22Rv1 (cell line): ENCODE measurements around the gene MOB3B.

Source experiments
- H3K27ac ChIP-seq: fragments of 450-650 bp; 2 replicates; pipeline ENCODE4 v1.5.1; 2017
- CTCF ChIP-seq: fragments of 450-650 bp; IDR thresholded peaks from 2 replicates; pipeline ENCODE4 v1.5.1; 2017; ENCODE audit warnings: mild to moderate bottlenecking
- ZFX ChIP-seq: fragments of 450-650 bp; IDR thresholded peaks from 2 replicates; pipeline ENCODE4 v1.6.1; 2017; ENCODE audit warnings: antibody characterized with exemption, borderline replicate concordance

MOB3B gene

DNA sequence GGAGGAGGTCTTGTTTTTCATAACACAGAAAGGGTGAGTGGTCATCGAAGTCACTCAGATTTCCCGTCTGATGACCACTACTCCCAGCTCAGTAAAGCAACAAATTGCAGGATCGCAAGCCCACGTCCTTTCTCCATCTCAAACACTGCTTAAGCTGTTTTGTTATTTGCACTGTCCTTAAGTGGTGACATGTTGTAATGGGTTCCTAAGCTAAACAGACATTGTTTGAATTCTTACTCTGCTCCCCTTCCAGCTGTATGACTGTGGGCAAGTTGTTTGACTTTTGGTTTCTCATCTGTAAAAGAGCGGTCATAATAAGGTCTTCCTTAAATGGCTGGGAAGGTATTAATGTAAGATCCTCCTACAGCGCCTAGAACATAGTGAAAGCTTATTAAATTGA, 169.9 kb downstream of the MOB3B start:
- no peak overlapping the region for H3K27ac ChIP-seq
- TF ChIP-seq ZFX: no peak
- TF ChIP-seq CTCF: no peak

GRCh38 chr9:27358007-27358406, 171.6 kb downstream of the MOB3B start:
- H3K27ac ChIP-seq: no peak overlapping the region

GRCh38 chr9:27356446-27356845, 173.2 kb downstream of the MOB3B start:
- TF ChIP-seq CTCF (no peak), ZFX (no peak)
- H3K27ac ChIP-seq: no peak overlapping the region

More at GRCh38 chr9:27358007-27358406, 171.6 kb downstream of the MOB3B start:
- TF ChIP-seq ZFX (no peak), CTCF (no peak)

GRCh38 chr9:27355166-27355565, 174.4 kb downstream of the MOB3B start:
- TF ChIP-seq ZFX (no peak), CTCF (no peak)
- H3K27ac ChIP-seq: no peak overlapping the region

DNA sequence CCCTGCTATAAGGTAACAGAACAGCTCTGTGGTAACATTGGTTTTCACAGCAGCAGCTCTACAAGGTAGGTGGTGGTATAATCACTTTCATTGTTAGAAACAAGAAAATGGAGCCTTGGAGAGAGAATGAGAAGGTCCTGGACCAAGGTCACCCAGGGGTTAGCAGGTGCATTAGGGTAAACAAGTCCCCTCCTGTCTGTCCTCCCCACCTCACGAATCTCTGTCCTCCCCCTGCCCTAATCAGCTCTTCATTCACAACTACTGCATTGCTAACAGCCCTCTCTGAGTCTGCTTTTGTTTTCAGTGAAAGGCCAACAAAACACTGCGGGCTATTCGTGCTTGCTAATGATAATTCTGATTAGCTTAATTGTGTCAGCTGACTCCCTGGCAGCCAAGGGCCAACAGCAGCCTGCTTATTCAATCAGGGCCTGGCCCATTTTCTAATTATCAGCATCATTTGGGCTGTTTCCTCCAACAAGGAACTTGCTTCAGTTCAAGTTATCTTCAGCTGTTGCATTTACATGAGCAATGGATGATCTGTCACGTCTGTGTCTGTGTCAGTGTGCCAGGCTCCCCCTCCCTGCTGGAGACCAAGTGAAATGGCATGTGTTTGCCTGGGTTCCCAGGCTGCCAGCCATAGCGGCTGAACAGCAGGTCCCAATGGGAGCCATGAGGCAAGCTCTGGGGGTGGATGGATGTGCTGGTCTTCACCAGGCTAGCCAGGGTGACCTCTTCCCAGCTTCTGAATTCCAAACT, 176.0 kb downstream of the MOB3B start:
- TF ChIP-seq ZFX (no peak), CTCF (no peak)
- H3K27ac ChIP-seq: no peak overlapping the region

DNA sequence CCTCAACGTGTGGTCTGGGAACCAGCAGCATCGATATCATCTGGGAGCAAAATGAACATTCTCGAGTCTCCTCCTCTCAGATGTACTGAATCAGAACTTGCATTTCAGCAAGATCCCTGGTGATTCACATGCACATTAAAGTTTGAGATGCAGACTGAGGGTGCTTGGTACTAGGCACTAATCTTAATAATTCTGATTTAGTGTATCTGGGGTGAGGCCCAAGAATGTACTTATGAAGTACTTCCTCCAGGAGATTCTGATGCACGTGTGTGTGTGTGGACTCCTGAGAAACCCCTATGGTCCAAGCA, 176.5 kb downstream of the MOB3B start:
- TF ChIP-seq ZFX: no peak
- no peak for TF ChIP-seq CTCF
- no peak overlapping the region for H3K27ac ChIP-seq

GRCh38 chr9:27352457-27353165, 177.0 kb downstream of the MOB3B start:
- no peak overlapping the region for H3K27ac ChIP-seq
- no peak for TF ChIP-seq ZFX
- no peak for TF ChIP-seq CTCF
